Lower leg skin (tissue), 4 donors: ENCODE results near the gene TNNI2. TPM values are rescaled to one million over a fixed set of nuclear protein-coding genes. Genes with fewer than 3 reads are reported as not detected.

Experiments
- DNase-seq, 2 donors: peaks; one replicate each; pipeline ENCODE4 v3.0.0-alpha.2; 2019; ENCODE audit warnings: low spot score in 2 of 2
- H3K4me3 ChIP-seq: fragments of 200-600 bp; sonication (generic); 2 replicates; pipeline ENCODE4 v1.5.1; 2017; ENCODE audit warnings: mild to moderate bottlenecking, low read depth; ENCODE audit not compliant: poor library complexity, severe bottlenecking
- POLR2A ChIP-seq, 2 donors: fragments of 450-650 bp; IDR thresholded peaks; one replicate each; pipeline ENCODE4 v1.6.1; 2016 to 2017; ENCODE audit warnings: antibody characterized with exemption in 2 of 2, mild to moderate bottlenecking in 1 of 2, moderate library complexity in 1 of 2
- WGBS, 2 donors: methylation state at CpG; one replicate each; pipeline ENCODE4 v1.1.5; 2018; 5-methylcytosine and 5-hydroxymethylcytosine counted together
- intact Hi-C: fragments of 100-400 bp; cut with DNase I; formaldehyde crosslinking; loops from one replicate; pipeline ENCODE4 v1.15.0; 2023; ENCODE audit warnings: low total_unique reads
- total RNA-seq, 4 donors: library from RNA; depleted of rRNA; stranded (reverse); fragments of >200 nt; gene quantifications; one replicate each; pipeline ENCODE4 v1.1.0, GENCODE V29; 2016
- TF ChIP-seq, protein P1 (sequence below), 3 donors: fragments of 450-650 bp; IDR thresholded peaks; one replicate each; pipeline ENCODE4 v1.5.1; 2016; ENCODE audit warnings: antibody characterized with exemption in 3 of 3, mild to moderate bottlenecking in 3 of 3, moderate library complexity in 2 of 3

Gene TNNI2
- total RNA-seq, 4 donors from 2014 or later, result 10.7 to 17.7 (median 15.8) TPM

DNA sequence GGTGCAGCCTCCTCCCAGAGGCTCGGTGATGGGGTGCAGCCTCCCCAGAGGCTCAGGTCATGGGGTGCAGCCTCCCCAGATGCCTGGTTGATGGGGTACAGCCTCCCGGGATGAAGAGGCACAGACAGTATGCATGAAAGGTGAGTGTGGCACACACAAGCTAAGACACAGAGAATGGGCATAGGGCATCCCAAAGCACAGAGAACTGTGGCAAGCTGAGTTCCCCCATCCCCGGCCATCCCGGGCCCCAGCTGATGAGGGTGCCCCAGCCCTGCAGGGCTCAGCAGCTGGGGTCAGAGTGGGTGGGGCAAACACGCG is 8.8 kb upstream of the TNNI2 start:
- no peak for DNase-seq
- TF ChIP-seq, protein P1, sequence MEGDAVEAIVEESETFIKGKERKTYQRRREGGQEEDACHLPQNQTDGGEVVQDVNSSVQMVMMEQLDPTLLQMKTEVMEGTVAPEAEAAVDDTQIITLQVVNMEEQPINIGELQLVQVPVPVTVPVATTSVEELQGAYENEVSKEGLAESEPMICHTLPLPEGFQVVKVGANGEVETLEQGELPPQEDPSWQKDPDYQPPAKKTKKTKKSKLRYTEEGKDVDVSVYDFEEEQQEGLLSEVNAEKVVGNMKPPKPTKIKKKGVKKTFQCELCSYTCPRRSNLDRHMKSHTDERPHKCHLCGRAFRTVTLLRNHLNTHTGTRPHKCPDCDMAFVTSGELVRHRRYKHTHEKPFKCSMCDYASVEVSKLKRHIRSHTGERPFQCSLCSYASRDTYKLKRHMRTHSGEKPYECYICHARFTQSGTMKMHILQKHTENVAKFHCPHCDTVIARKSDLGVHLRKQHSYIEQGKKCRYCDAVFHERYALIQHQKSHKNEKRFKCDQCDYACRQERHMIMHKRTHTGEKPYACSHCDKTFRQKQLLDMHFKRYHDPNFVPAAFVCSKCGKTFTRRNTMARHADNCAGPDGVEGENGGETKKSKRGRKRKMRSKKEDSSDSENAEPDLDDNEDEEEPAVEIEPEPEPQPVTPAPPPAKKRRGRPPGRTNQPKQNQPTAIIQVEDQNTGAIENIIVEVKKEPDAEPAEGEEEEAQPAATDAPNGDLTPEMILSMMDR (IDR thresholded peaks at IDR 0.05), result no peak
- TF ChIP-seq POLR2A (IDR thresholded peaks at IDR 0.05), result no peak
- H3K4me3 ChIP-seq, result no peak overlapping the region
- WGBS, 2 donors, result 48 to 56% methylated on average over 5 to 6 of the region's 6 CpGs
- intact Hi-C loops, result loop anchor here (5.0 kb wide), 1 partner anchor 138 kb away; no protein-coding TSS in a partner anchor

DNA sequence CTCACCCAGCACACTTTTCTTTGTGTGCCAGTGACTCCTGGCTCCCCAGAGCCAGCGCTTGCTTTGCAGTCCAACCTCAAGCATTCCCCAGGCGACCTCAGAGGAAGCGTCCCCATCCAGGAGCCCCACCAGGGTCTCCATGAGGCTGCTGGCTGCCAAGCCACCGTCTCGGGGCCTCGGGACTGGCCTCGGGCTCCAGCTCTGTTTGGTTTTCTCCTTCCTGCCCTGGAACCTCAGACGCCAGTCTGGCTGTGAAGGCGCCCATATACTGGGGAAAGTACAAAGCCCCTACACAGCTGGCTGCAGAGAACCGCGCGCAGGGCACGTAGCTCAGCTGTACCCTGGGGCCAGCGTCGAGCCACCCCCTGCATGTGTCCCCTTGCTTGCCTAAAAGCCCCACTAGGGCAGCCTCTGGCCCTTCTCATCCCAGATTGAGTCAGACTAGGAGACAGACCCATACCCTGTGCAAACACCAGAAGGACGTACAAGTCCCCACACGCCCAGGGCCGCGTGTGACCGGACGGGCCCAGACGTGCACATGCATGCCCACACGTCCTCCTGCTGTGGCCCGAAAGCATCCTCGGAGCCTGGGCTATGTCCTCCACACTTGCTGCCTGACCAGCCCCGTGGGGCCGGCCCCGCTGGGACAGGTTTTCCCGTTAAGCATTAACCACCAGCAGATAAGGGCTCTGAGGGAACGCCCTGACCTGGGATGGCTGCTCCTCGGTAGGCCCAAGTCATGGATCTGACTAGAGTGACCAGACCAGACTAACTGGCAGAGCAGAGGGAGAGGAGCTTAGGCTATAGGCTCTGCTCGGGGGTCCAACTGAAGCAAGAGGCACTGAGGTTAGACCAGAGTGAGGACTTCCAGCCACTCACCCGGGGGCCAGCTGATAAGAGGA is 8.2 kb upstream of the TNNI2 start:
- DNase-seq, result peak in 1 of 2 donors; percentile 74
- TF ChIP-seq POLR2A (IDR thresholded peaks at IDR 0.05), result no peak
- TF ChIP-seq, protein P1 (IDR thresholded peaks at IDR 0.05), result no peak
- WGBS, 2 donors, result 54 to 59% methylated on average over 25 to 32 of the region's 33 CpGs
- H3K4me3 ChIP-seq, result no peak overlapping the region
- intact Hi-C loops, result loop anchor here (5.0 kb wide), 1 partner anchor 138 kb away; no protein-coding TSS in a partner anchor

DNA sequence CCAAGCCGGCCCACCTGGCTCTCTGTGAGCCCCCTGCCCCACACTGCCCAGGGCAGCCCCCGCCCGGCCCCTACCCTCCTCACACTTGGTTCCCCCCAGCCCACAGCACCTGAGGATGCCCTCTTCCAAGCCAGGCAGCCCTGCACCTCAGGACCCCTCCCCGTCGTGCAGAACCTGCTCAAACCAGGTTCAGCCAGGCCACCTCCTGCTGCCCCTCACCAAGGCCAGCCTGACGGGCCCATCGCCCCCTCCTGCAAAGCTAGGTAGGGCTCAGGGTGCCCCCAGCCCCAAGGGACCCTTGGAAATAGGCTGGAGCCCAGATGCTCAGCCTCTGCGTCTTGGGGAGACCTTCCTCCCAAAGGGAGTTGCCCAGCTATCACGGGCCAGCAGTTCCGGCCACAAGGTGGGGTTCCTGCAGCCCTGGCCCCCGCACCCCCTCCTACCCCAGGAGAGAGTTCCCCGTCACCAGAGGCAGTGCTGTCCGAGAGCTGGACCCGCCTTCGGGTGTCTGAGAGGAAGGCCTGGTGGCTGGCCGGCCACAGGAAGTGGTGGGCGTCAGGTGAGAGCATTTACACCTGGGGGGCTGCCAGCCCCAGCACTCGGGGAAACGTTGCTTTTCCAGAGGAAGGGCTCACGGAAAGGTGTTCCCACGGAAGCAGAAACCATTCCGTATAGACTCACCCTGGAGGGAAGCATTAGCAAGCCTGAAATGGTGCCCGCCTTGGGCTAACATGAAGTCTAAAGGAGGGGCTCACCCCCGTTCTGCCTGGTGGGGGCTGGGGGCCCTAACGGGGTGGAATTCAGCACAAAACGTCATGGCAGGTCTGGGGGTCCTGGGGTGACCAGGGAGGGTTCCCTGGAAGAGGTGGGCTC is 7.2 kb upstream of the TNNI2 start:
- whole genome bisulfite sequencing, 2 donors, result 67 to 71% methylated on average over 26 of the region's 26 CpGs
- no peak for DNase-seq
- no peak overlapping the region for H3K4me3 ChIP-seq

DNA sequence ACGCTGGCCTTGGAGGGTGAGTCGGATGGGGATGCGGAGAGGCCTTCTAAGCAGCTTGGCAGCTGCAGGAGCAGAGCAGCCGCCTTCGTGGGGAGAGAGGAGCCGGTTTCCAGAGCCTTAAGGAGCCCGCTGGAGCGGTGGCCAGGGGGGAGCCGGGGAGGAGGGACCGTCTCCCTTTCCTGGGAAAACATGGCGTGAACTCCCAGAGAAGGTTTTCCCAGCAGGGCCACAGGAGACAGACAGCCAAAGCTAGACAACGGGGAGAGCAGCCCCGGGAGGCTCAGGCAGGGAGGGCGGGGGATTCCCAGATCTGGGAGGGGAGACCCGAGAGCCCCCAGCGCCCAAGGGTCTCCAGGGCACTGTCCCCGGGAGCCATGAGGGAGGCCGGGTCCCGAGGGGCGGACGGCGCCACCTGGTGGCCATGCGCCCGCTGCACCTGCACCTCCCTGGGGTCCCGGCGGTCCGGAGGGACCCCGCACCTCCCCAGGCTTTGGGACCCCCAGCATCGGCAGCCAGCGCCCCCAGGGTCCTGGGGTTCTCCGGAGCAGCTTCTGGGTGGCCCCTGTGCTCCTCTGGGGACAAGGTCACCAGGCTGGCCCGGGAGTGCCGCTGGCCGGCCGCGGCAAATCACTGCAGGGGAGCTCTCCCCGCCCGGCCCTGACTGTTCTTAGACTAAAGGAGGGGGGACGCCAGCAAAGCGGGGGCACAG is 6.4 kb upstream of the TNNI2 start:
- DNase-seq, result no peak
- WGBS, 2 donors, result 16 to 17% methylated on average over 25 to 31 of the region's 40 CpGs
- TF ChIP-seq, protein P1 (IDR thresholded peaks at IDR 0.05), result peak in 2 of 3 donors; percentile 56 to 89
- no peak for TF ChIP-seq POLR2A (IDR thresholded peaks at IDR 0.05)
- no peak overlapping the region for H3K4me3 ChIP-seq
- intact Hi-C loops, result loop anchor here (5.0 kb wide), 1 partner anchor 140 kb away; no protein-coding TSS in a partner anchor

More for the DNA sequence above, 7.2 kb upstream of the TNNI2 start:
- intact Hi-C loops, result loop anchor here (5.0 kb wide), 1 partner anchor 139 kb away; no protein-coding TSS in a partner anchor
- TF ChIP-seq, protein P1 (IDR thresholded peaks at IDR 0.05), result no peak
- TF ChIP-seq POLR2A (IDR thresholded peaks at IDR 0.05), result no peak

DNA sequence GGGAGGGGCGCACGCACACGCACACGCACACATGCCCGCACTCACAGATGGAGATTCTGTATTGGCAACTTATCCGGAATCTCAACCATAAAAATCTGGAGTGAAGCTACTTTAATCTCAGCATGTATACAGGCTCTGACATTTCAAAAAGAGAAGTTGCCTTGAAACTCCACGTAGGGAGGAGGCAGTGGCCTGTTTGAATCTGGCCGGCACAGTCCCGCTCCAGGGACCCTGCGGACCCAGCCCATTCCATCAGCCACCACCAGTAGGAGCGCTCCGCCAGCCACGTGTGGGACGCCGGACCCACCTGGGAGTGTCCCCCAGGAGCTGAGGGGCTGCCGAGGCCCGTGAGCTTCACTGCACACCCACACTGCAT is 5.9 kb upstream of the TNNI2 start:
- intact Hi-C loops, result loop anchor here (5.0 kb wide), 1 partner anchor 141 kb away; no protein-coding TSS in a partner anchor
- no peak for DNase-seq
- TF ChIP-seq POLR2A (IDR thresholded peaks at IDR 0.05), result no peak
- TF ChIP-seq, protein P1 (IDR thresholded peaks at IDR 0.05), result no peak
- WGBS, 2 donors, result 53 to 54% methylated on average over 17 of the region's 17 CpGs
- no peak overlapping the region for H3K4me3 ChIP-seq
